Measurements from ENCODE around the gene TPSG1.

TPSG1 gene

DNA sequence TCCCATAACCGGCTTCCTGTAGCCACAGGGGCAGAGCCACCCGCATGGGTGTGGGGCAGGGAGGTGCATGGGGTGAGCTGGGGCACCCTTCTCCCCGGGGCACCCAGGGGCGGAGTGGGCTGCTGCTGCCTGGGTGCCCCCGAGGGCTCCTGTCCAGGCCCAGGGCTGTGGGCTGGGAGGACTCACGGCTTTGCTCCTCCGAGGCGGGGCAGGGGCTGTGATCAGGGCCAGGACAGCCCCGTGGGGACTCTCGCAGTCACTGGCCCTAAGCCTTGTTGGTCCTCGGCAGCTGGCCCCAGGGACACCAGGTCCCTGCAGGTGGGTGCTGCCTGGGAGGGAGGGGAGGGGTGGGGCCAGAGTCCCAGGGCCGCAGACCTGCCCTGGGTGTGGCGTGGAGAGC is 52.4 kb downstream of the TPSG1 start:
- Mint-ChIP-seq H3K9me3 (no peaks in the 10 kb centered on the region), H3K4me3 (no peak overlapping the region), H3K27me3 (no peaks in the 10 kb centered on the region), H3K4me1 (no peaks in the 10 kb centered on the region), H3K36me3 (no peaks in the 10 kb centered on the region), H3K27ac (no peak overlapping the region)

DNA sequence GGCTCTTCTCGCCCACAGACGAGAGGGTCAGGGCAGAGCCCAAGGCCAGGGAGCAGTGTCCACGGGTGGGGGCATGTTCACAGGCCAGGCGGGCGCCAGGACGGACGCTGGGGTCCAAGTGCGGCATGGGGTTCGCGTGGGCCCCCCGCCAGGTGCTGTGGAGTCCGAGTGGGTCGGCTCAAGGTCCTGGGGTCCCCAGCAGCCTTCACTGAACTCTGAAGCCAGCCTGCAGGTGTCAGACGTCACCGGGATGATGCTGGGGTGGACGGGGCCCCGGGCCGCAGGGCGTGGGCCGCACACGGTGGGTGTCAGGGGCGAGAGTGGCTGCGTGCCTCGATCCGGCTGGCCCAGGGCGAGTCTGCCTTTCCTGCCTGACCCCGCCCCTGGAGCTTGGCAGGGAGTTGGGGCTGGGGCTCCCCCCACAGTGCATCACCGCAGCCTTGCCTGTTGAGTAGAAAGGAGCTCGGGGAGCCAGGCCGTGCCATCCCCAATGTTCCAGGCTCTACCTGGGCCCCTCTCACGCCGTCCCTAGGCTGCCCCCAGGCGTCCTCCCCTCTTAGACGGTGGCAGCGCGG is 53.1 kb downstream of the TPSG1 start:
- H3K9me3 Mint-ChIP-seq: no peaks in the 10 kb centered on the region
- H3K4me3 Mint-ChIP-seq: no peak overlapping the region
- H3K36me3 Mint-ChIP-seq: no peaks in the 10 kb centered on the region
- H3K27me3 Mint-ChIP-seq: no peaks in the 10 kb centered on the region
- H3K4me1 Mint-ChIP-seq: no peaks in the 10 kb centered on the region
- no peak overlapping the region for H3K27ac Mint-ChIP-seq

All from activated naive CD4-positive, alpha-beta T cell treated with anti-CD3 and anti-CD28 coated beads, Interleukin-2, amount 50 U/mL, for 24 hours (primary cell).